HepG2 (cell line): ENCODE data around the gene METRN. TPM values are rescaled to one million over a fixed set of nuclear protein-coding genes. Genes with fewer than 3 reads are reported as not detected.
A peak's percentile ranks its signal among the peaks of the same experiment; 100 is the strongest.

ENCODE experiments used
- RBFOX2 ChIP-seq: fragments of 200-400 bp; formaldehyde crosslinking; IDR thresholded peaks from 2 replicates; pipeline ENCODE4 v1.6.1; 2017; ENCODE audit warnings: low read depth, mild to moderate bottlenecking, low read length
- SAP130 ChIP-seq: IDR thresholded peaks from 2 replicates; pipeline ENCODE4 v1.6.1; 2016; ENCODE audit warnings: low read depth
- ZNF552 ChIP-seq: sonication (generic); formaldehyde crosslinking; IDR thresholded peaks from 2 replicates; pipeline ENCODE4 v1.9.0; 2022; ENCODE audit warnings: missing genetic modification reagents, mild to moderate bottlenecking, borderline replicate concordance
- ZNF660 ChIP-seq: sonication (generic); formaldehyde crosslinking; IDR thresholded peaks from 2 replicates; pipeline ENCODE4 v1.5.1; 2020; ENCODE audit warnings: mild to moderate bottlenecking, low read depth, missing genetic modification reagents, borderline replicate concordance
- polyA plus RNA-seq, 8 experiments: library from polyadenylated mRNA; depleted of rRNA in 3 of 8; stranded (reverse) in 7 of 8; unstranded in 1 of 8; fragments of >200 nt; fragmentation: Illumina TruSeq in 4 of 8; extraction: Trizol in 4 of 8; gene quantifications; 2 replicates each; pipeline versions ENCODE4 v1.2.1 to v1.2.3, GENCODE V29; 2011 to 2016; ENCODE audit warnings: low read depth in 4 of 8, missing spikeins in 1 of 8, mixed read lengths in 1 of 8; ENCODE audit not compliant: insufficient read depth in 1 of 8
- total RNA-seq, 5 experiments: library from RNA; depleted of rRNA; stranded (reverse); fragments of >200 nt; fragmentation: Illumina TruSeq; extraction: Trizol; gene quantifications; 2 replicates each; pipeline ENCODE4 v1.2.3, GENCODE V29; 2016; ENCODE audit warnings: low read depth in 1 of 5
- TF ChIP-seq, protein P1 (sequence below): sonication (generic); formaldehyde crosslinking; IDR thresholded peaks from 2 replicates; pipeline ENCODE4 v1.8.0; 2023; ENCODE audit warnings: mild to moderate bottlenecking, missing genetic modification reagents
- TF ChIP-seq, protein P2 (sequence below): sonication (generic); formaldehyde crosslinking; IDR thresholded peaks from 2 replicates; pipeline ENCODE4 v1.4.0; 2020; ENCODE audit warnings: missing genetic modification reagents
- TF ChIP-seq, protein P3 (sequence below): sonication (generic); formaldehyde crosslinking; IDR thresholded peaks from 2 replicates; pipeline ENCODE4 v1.4.0; 2020; ENCODE audit warnings: missing genetic modification reagents
- TF ChIP-seq, protein P4 (sequence below), 2 experiments: fragments of 450-650 bp in 1 of 2; sonication (generic) in 1 of 2; formaldehyde crosslinking in 1 of 2; IDR thresholded peaks; 2 replicates each; pipeline versions ENCODE4 v1.6.1 to v1.8.0; 2016 to 2022; ENCODE audit warnings: antibody characterized with exemption in 1 of 2, mild to moderate bottlenecking in 1 of 2, missing genetic modification reagents in 1 of 2
- TF ChIP-seq, protein P5 (sequence below): sonication (generic); formaldehyde crosslinking; IDR thresholded peaks from 2 replicates; pipeline ENCODE4 v1.4.0; 2020; ENCODE audit warnings: missing genetic modification reagents

Gene METRN
- total and polyA plus RNA-seq, 2 of the 13 experiments (the other 11 are each of a cell fraction or from before 2014, with no cell fraction given): 25.5 to 46.1 TPM

DNA sequence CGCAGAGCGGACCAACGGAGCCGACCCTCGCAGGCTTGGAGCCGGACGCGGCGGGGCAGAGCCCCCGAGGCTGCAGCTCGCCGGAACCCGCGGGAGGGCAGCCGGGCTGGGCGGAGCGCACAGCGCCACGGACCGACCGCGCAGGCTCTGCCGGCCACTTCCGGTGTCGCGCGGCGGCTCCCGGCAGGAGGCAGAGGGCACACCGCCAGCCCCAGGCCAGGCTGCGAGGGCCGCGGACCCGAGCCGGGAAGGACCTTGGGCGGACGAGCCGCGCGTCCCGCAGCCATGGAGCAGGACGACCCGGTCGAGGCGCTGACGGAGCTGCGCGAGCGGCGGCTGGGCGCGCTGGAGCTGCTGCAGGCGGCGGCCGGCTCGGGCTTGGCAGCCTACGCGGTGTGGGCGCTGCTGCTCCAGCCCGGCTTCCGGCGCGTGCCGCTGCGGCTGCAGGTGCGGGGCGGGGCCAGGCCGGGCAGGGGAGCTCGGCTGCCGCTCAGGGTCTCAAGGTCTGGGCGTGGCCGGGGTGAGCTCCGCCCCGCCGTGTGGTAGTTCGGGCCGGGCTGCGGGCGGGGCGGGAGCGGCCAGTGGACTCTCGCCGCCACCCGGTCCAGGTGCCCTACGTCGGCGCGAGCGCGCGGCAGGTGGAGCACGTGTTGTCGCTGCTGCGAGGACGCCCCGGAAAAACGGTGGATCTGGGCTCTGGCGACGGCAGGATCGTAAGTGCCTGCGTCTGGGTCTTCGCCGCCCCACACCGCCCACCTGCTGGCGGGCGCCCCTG, 6.3 kb downstream of the METRN start, which contains the start of gene ANTKMT (continued):
- TF ChIP-seq, protein P1, sequence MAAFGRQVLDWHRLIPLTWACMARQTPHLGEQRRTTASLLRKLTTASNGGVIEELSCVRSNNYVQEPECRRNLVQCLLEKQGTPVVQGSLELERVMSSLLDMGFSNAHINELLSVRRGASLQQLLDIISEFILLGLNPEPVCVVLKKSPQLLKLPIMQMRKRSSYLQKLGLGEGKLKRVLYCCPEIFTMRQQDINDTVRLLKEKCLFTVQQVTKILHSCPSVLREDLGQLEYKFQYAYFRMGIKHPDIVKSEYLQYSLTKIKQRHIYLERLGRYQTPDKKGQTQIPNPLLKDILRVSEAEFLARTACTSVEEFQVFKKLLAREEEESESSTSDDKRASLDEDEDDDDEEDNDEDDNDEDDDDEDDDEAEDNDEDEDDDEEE (CRISPR knock-in tag): peak; percentile 96
- TF ChIP-seq, protein P2, sequence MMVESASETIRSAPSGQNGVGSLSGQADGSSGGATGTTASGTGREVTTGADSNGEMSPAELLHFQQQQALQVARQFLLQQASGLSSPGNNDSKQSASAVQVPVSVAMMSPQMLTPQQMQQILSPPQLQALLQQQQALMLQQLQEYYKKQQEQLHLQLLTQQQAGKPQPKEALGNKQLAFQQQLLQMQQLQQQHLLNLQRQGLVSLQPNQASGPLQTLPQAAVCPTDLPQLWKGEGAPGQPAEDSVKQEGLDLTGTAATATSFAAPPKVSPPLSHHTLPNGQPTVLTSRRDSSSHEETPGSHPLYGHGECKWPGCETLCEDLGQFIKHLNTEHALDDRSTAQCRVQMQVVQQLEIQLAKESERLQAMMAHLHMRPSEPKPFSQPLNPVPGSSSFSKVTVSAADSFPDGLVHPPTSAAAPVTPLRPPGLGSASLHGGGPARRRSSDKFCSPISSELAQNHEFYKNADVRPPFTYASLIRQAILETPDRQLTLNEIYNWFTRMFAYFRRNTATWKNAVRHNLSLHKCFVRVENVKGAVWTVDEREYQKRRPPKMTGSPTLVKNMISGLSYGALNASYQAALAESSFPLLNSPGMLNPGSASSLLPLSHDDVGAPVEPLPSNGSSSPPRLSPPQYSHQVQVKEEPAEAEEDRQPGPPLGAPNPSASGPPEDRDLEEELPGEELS (CRISPR knock-in tag): peak; percentile 19; the same call in 1 of the 2 replicates
- TF ChIP-seq ZNF660 (no peak), RBFOX2 (peak; percentile 96), ZNF552 (CRISPR knock-in tag) (0 out of 2 replicates have a peak, but pooled peaks have one; percentile 63), SAP130 (peak; percentile 77)
- TF ChIP-seq, protein P3, sequence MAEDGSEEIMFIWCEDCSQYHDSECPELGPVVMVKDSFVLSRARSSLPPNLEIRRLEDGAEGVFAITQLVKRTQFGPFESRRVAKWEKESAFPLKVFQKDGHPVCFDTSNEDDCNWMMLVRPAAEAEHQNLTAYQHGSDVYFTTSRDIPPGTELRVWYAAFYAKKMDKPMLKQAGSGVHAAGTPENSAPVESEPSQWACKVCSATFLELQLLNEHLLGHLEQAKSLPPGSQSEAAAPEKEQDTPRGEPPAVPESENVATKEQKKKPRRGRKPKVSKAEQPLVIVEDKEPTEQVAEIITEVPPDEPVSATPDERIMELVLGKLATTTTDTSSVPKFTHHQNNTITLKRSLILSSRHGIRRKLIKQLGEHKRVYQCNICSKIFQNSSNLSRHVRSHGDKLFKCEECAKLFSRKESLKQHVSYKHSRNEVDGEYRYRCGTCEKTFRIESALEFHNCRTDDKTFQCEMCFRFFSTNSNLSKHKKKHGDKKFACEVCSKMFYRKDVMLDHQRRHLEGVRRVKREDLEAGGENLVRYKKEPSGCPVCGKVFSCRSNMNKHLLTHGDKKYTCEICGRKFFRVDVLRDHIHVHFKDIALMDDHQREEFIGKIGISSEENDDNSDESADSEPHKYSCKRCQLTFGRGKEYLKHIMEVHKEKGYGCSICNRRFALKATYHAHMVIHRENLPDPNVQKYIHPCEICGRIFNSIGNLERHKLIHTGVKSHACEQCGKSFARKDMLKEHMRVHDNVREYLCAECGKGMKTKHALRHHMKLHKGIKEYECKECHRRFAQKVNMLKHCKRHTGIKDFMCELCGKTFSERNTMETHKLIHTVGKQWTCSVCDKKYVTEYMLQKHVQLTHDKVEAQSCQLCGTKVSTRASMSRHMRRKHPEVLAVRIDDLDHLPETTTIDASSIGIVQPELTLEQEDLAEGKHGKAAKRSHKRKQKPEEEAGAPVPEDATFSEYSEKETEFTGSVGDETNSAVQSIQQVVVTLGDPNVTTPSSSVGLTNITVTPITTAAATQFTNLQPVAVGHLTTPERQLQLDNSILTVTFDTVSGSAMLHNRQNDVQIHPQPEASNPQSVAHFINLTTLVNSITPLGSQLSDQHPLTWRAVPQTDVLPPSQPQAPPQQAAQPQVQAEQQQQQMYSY: 0 out of 2 replicates have a peak, but pooled peaks have one; percentile 42
- TF ChIP-seq, protein P4, sequence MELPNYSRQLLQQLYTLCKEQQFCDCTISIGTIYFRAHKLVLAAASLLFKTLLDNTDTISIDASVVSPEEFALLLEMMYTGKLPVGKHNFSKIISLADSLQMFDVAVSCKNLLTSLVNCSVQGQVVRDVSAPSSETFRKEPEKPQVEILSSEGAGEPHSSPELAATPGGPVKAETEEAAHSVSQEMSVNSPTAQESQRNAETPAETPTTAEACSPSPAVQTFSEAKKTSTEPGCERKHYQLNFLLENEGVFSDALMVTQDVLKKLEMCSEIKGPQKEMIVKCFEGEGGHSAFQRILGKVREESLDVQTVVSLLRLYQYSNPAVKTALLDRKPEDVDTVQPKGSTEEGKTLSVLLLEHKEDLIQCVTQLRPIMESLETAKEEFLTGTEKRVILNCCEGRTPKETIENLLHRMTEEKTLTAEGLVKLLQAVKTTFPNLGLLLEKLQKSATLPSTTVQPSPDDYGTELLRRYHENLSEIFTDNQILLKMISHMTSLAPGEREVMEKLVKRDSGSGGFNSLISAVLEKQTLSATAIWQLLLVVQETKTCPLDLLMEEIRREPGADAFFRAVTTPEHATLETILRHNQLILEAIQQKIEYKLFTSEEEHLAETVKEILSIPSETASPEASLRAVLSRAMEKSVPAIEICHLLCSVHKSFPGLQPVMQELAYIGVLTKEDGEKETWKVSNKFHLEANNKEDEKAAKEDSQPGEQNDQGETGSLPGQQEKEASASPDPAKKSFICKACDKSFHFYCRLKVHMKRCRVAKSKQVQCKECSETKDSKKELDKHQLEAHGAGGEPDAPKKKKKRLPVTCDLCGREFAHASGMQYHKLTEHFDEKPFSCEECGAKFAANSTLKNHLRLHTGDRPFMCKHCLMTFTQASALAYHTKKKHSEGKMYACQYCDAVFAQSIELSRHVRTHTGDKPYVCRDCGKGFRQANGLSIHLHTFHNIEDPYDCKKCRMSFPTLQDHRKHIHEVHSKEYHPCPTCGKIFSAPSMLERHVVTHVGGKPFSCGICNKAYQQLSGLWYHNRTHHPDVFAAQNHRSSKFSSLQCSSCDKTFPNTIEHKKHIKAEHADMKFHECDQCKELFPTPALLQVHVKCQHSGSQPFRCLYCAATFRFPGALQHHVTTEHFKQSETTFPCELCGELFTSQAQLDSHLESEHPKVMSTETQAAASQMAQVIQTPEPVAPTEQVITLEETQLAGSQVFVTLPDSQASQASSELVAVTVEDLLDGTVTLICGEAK (IDR thresholded peaks at IDR 0.05): no peak
- TF ChIP-seq, protein P4 (CRISPR knock-in tag; IDR thresholded peaks at IDR 0.05): peak; percentile 86
- TF ChIP-seq, protein P5, sequence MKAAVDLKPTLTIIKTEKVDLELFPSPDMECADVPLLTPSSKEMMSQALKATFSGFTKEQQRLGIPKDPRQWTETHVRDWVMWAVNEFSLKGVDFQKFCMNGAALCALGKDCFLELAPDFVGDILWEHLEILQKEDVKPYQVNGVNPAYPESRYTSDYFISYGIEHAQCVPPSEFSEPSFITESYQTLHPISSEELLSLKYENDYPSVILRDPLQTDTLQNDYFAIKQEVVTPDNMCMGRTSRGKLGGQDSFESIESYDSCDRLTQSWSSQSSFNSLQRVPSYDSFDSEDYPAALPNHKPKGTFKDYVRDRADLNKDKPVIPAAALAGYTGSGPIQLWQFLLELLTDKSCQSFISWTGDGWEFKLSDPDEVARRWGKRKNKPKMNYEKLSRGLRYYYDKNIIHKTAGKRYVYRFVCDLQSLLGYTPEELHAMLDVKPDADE (CRISPR knock-in tag): peak; percentile 14; the same call in 1 of the 2 replicates
